Central memory CD4-positive, alpha-beta T cell (primary cell): ENCODE data around the gene ZNF559.

ENCODE experiments used
- DNase-seq: peaks from one replicate; pipeline ENCODE4 v3.0.0; 2022

Gene ZNF559

DNA sequence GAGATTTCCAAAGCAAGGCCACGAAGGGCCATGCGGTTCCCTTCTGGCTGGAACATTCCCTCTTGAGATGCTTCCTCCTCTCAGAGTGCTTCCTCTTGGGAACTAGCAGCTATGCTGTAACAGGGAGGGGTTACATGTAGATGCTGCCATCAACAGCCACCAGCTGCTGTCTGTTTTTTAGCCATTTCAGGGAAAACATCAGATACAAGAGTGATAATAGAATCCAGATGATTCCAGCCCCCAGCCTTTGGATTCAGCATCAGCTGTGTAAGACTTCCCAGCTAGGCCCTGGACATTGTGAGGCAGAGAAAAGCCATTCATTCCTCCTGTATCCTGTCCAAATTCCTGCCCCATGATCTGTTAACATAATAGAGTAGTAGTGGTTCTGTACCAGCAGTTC lies 30.7 kb downstream of the ZNF559 start:
- no peak for DNase-seq

- DNase-seq, result no peak
Measured at GRCh38 chr19:9362905-9363304, 38.9 kb downstream of the ZNF559 start, which contains the start of gene ZNF177. ZNF177 (plus strand) TSS chr19:9363013; CDS start chr19:9378312, 15,299 bp downstream.

- no peak for DNase-seq
Measured at GRCh38 chr19:9370738-9371619, 47.0 kb downstream of the ZNF559 start.

GRCh38 chr19:9381361-9381785 lies 57.4 kb downstream of the ZNF559 start:
- no peak for DNase-seq
